HG02798 (cell line): ENCODE data around the gene DIDO1.
"Not testable (repeated sequence)": the region's sequence is repeated elsewhere in the genome, so short reads cannot be mapped to it uniquely, and the experiment has no call there.

Experiments
- ATAC-seq: cut with Tn5 transposase; IDR thresholded peaks from one replicate; pipeline ENCODE4 v1.9.1; 2021; ENCODE audit warnings: mild to moderate bottlenecking; ENCODE audit not compliant: unreplicated experiment, poor library complexity

DIDO1 gene

DNA sequence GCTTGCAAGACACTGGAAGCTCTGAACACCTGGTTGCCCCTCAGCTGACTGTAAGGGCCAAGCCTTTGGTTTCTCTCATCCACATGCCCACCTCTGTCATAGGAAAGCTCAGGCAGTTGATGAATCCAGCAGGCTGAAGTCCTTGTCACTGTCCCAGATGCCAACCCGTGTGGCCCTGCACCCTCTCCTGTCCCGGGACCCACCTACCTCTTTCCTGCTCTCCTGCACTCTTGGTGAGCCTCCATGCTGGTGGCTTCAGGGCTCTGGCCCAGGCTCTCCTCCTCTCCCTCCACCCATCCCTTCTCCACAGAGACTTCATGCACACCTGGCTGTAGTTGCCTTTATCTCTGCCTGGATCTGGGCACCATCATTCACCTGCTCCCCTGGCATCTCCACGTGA lies 7.7 kb upstream of the DIDO1 start:
- no peak for ATAC-seq

DNA sequence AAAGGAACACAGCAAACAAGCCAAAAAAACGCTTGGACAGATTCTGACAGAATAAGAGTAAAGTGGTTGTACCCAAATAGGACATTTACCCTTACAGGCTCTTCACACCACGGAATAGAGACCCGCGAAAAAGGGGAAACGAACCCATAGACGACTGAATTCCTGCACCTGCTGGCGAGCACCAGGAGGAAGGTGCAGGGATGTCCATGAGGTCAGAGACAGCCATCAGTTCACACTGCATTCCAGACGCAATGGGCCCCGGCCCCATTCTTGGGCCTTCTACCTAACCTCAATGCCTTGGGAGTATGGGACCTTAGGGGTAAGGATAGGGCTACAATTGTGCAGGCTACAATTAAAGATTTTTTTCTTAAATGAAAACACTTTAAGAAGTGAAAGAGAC lies 5.2 kb upstream of the DIDO1 start:
- ATAC-seq, result no peak

DNA sequence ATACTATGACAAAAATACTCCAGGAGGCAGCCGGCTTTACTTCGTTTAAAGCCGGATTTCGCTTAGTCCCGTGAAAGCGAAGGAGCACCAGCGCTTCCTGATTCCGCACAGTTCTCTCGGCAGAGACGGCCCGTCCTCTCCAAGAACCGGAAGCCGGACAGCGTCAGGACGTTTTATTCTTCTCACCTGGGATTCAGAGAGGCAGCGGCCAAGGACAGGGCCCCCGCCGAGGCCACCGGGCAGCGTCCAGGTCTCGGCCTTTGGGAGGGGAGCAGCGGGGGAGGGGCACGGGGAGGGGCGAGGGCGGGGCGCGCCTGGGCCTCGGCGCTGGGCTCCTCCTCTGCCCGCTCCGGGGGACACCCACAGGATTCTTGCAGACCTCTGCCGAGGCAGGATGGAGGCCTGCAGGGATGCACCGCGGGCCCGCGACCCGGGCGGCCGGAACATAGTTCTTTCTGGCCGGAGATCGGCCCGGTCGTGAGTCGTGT lies 2.8 kb upstream of the DIDO1 start:
- ATAC-seq, result no peak

DNA sequence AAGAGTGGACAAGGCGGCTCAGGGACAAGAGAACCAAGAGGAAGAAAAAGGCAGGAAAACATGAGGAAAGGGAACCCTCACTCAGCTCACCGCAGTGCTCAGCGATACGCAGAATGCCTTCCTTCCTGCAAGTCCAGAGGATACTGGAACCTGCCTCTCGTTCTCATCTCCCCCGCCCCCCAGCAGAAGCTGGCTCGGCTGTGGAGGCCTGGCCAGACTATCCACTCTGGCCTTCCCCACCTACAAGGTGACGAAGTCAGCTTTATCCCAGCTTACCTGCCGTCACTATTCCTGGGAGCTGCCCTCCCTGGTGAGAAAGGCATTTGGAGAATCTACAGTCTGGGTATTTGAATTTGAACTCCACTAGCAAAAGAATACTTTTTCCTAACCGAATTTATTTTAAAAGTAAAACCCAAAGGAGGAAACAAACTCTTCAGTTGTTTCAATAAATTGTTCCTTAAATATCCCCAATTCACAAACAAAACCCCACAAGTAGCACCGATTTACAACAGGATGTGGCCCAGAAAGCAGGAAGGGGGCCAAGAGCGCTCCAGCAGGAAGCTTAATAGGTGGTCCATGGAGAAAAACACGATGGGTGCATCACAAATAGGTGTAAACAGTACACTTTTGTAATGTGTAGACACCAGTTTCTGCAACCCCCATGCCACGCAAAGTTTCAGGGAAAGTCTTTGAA lies 2.1 kb upstream of the DIDO1 start:
- no peak for ATAC-seq

DNA sequence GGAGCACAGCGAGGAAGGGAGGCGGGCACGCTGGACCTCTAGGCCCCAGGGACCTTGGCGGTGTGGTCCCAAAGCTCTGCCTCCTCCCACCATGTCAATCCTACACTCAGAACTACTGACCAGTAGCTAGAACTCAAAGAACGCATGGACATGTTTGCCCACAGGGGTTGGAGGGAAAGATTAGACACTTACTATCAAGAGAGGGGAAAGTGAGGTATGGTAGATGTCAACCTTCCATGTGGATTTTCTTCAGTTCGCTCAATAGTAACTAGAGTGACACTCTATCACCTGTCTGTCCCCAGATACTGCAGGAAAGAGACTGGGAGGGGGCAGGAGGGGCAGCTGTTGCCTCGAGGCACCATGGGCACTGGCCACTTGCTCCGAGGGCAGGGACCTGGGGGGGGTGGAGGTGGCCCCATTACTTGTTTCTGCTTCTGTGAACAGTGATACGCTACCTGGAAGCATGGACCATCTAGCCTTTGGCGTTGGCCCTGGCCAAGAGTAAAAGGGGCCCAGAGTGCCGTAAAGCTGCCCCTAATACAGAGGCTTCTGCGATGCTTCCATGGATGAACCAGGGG lies 912 bp upstream of the DIDO1 start:
- no peak for ATAC-seq

DNA sequence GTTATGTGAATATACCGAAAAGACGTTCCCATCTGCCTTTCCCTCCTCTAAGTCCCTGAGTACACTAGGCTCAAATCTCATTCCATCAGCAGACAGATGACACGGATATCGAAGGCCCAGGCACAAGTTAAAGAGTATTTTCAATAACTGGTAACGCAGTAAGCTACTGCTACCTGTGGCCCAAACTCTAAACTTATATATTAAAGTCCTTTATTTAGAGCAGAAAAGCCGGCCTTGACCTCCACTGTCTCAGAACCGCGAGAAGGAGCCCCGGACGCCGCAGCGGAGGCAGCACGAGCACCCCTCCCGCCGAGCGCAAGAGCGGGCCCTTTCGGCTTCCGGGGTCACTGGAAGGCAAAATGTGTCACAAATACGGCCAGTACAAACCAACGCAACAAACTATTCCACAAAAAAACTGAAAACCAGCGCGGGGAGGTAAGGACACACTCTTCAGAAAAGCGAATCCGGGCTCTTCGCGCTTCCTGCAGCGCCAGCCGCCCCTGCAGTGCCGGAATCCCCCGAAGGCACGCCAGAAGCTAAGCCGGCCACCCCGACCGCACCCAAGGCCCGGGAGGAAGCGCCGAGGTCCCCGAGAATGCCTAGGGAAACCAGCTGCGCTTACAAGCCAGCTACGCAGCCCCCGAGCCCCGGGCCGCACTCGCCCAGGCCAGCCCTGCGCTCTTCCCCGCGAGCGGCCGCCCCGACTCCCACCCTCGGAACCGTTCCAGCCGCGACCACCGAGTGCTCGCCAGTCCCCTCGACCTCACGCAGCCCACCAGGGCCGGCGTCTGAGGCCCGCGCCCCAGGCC lies 681 bp downstream of the DIDO1 start:
- no peak for ATAC-seq

DNA sequence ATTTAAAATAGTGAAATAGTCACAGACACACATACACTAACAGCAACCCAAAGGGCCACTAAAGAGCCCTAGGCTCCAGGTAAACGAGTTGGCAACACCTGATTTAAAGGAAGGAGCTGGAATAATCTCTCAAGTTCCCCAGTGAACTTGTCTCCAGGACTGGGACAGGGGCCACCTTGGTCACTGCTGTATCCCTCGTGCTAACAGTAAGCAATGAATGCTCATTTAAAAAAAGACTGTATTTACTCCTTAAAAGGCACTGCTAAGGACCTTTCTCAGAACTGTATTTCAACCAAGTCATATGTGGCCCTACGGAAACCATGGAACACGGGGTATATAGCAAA lies 1.3 kb downstream of the DIDO1 start:
- no peak for ATAC-seq

DNA sequence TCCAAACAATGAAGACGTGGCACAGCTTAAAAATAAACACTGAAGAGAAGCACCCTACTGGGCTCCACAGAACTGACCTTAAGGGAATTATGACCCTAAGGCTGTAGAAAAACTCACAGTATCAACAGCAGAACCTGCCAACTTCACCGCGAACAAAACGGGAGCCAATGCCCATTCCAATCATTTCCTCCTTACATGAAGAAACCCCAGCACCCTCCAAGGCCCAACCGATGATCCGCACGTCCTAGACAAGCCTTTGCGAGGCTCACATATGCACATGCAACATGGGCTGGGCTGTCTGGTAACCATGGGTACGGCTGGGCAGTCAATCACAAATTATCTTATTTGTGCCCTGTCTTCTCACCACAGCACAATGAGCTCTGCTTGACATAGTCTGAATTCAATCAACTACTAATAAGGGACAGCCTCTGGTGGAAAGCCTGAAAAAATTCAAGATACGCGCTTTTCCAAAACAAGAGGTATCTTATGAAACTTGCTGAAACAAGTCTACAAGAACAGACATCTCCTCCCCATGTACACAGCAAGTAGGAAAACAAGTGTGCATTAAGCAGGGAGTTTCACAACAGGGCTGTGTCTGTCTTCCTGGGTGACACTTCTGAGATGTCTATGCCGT lies 1.7 kb downstream of the DIDO1 start:
- no peak for ATAC-seq

DNA sequence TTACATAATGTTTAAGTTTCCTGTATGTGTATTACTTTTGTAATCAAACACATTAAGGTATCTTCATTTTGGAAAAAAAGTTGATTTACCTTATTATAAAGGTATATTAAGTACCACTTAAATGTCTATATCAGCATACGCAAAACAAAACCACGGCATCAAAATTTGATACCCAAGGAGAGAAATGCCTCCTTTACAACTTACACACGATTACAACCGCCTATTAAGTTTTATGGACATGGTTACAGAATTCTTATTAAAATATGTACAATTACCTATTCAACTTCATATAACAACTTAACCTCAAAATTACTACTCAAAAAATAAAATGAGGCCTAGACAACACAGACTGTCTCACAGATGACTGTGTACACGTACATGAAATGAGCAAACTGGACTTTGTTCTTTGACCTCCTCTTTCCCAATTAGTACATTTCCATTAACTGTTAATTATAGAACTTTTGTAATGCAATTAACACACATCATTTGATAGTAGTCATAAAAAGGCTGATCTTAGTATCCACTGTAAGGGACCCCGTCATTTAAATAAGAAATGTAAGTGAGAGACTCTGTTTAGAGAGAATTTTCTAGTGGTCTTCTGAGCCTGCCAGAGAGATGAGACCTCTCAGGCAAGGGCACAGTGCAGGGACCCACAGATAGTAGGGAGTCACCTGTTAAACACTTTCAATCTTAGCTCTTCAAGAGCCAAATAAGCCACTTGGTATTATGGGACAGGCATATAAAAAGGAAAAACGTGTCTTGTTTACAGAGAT lies 2.5 kb downstream of the DIDO1 start:
- ATAC-seq, result no peak

DNA sequence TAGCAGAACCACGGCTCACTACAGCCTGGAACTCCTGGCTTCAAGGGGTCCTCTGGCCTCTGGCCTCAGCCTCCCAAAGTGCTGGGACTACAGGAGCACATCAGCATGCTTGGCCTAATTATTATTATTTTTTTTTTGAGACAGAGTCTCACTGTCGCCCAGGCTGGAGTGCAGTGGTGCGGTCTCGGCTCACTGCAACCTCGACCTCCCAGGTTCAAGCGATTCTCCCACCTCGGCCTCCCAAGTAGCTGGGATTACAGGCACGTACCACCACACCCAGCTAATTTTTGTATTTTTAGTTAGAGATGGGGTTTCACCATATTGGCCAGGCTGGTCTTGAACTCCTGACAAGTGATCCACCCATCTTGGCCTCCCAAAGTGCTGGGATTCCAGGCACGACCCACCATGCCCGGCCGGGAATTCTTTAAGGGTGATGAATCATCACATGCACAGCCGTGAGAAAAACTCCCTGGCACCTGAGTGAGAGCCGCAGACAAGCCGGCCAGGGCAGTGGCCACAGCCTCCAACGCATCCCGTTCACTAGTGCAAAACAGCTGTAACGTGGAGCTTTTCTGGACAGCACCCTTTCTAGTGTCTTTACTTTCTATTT lies 3.1 kb downstream of the DIDO1 start:
- ATAC-seq, result not testable (repeated sequence)

DNA sequence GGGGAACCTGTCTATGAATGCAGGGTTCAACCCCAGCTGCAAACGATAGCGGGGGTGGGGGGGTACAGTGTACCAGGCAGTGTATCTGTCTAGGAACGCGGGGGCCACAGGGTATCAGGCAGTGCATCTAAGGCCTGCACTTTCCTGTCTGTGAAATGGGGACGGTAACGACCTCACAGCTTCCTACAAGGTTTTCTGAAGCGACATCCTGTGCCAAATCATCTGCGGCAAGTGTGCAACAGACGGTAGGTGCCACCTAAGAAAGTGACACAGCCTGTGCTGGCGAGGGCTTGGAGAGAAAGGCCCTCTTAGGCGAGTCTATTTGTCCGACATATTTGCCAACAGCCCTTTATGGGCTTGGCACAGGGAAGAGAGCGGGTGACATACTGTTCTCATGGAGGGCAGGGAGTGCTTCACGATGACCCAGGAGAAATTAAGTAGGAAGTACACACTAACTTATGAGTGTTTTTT lies 3.8 kb downstream of the DIDO1 start:
- ATAC-seq, result no peak

DNA sequence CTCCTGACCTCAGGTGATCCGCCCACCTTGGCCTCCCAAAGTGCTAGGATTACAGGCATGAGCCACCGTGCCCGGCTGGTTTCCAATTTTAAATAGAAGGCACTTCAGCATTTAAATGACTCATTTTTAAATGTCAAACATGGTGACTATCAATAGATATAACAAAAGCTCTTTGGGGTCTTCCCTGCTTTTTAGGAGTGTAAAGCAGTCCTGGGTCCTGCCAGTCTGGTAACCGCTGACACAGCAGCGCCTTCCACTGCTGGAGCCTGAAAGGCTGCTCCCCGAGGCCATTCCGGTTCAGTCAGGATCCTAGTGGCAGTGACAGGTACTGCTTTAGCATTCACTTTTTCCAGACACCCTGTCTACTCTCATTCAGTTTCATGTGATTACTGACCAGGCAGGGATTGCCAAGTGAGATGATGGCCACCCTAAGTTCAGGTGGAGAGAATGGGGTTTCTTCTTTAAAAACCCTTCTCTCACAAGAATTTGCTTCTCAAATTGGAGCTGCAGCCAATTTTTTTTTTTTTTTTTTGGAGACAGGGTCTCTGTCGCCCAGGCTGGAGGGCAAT lies 5.1 kb downstream of the DIDO1 start:
- no peak for ATAC-seq

DNA sequence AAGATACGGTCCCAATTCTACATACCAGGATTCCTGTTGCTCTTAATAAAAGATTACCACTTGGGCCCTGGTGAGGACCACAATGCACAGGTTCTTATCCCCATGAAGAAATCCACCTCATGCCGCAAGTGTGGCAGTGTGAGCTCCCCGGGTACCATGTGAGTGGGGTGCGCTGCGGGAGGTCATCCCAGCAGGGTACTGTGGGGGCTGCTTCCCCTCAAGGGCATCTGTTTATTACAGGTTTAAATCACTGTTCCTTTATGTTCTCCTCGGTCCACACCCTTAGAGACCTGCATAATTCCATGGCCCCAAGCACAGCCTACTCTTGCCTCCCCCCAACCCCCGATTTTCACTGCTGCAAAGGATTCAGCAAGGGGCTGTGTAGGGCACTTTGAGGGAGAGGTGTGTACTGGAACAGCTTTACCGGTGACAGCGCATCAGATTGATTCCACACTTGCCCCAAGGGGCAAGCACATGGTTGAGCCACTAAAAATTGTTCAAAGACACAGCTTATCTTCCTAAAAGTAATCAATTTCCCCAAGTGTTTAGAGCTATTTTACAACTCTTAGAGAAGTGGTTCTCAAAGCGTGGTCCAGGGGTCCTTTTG lies 6.2 kb downstream of the DIDO1 start:
- ATAC-seq, result no peak

DNA sequence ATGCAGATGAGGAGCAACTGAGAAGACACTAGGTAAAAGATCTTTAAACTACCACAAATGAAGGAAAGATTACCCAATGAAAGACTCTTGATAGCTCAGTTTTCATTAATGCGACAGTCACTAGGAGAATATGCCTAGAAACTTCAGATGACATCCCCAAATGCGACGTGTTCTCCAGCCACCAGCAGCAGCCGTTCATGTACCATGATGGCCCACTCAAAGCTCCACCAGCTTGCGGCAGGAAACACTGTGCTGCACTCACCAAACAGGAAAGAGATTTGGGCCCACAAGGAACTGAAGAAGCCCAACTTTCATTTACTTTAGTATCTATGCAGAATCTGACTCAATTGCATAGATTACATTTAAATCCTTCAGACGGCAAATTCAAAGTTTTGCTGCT lies 7.5 kb downstream of the DIDO1 start:
- ATAC-seq, result no peak

DNA sequence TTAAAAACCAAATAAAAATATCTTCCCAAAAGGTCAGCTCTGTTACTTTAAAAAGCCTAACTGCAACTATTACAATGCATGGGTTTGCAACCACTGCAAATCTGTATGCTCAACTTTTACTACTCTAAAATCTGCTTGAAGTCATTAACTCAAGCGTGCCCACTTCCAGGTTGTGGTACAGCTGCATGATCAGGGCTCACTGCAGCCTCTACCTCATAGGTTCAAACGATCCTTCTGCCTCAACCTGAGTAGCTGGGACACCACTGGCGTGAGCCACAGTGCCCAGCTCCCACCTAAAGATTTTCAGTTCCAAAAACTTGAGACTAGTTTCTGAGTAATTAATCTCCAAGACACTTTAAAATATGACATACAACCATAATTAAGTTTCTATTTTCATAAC lies 8.2 kb downstream of the DIDO1 start:
- no peak for ATAC-seq

DNA sequence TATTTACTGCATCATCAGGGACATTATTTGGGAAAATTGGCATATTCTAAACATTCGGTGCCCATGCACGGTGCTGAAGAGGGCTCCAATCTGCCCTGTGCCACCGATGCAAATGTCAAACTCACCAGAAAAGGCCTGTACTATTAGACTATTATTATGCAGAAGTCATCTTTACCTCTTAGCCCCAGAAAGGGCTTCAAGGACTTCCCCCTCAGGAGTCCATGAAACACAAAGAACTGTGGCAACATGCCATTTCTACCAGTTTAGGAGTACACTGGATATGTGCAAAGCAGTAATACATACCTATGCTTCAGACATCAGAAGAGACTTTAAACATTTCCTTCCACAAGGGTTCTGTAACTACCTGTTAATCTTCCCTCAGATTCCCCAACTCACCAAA lies 8.6 kb downstream of the DIDO1 start:
- ATAC-seq, result no peak

DNA sequence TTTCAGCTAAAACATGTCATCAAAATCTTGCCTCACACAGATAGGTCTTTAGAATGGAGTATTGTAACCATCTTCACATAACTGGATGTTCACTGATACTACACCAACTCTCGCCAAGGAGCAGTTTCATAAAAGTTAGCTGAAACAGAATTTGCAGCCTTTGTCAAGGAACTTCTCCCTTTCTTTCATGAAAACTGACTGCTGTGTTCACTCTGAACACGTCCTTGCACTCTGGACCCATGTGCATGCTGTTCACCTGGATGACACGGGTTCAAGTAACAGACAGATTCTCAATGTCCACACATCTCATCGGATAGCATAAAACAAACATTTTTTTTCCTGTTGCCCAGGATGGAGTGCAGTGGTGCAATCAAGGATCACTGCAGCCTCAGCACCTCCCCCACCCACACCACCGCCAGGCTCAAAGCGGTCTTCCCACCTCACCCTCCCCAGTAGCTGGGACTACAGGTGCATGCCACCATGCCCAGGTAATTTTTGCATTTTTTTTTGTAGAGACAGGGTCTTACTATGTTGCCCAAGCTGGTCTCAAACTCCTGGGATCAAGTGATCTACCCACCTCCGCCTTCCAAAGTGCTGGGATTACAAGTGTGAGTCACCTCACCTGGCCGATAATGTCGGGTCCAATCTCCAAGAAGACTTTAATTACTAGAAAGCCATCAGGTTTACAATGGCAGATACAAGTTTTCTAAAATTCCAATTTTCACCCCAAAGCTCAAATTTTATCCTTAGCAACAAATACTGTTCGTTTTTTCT lies 9.4 kb downstream of the DIDO1 start:
- ATAC-seq, result no peak

DNA sequence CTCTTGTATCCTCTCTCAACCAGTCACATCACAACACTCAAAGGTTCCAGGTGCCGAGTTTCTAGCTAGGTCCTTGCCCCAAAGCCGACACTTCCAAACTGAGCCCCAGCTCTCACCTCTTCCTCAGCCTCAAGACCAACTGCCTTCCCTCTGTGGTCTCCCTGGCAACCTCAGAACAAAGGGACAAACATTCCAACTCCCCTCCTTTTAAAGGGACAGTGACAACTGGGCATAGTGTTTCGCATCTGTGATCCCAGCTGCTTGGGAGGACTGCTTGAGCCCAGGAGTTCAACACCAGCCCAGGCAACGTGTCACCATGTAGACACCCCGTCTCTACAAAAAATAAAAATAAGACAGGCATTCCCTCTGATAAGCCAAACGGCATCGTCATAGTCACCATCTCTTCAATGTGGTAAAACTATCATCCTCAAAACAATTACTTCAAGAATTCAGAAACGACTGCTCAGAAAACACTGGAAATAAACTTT lies 11.3 kb downstream of the DIDO1 start:
- ATAC-seq, result no peak
